GM18498 (cell line): Measurements from ENCODE around the gene GAK.

ENCODE experiments used
- ATAC-seq: cut with Tn5 transposase; IDR thresholded peaks from one replicate; pipeline ENCODE4 v1.9.1; 2021; ENCODE audit warnings: mild to moderate bottlenecking, moderate library complexity; ENCODE audit not compliant: unreplicated experiment

GAK gene

GRCh38 chr4:833156-833555 lies 99.0 kb downstream of the GAK start:
- ATAC-seq, result no peak

DNA sequence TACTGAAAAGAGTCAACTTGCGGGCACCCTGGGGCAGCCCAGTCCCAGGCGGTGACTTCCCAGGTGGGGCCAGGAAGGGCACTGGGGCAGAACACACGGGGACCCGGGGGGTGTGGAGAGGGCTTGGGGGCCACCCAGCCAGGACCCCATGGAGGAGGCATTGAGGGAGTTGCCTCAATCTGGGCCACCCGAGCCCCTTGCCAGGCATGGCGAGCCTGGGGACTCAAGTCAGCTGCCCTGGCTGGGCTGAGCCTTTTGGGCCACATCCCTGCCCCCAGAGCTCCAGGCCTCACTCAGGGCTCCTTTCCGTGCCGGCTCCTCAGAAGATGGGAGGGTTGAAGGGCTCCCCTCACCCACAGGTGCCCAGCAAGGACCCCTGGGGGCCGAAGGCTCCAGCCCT lies 99.6 kb downstream of the GAK start:
- no peak for ATAC-seq

- ATAC-seq, result no peak
These were observed 100.0 kb downstream of the GAK start for GRCh38 chr4:832108-832507.

DNA sequence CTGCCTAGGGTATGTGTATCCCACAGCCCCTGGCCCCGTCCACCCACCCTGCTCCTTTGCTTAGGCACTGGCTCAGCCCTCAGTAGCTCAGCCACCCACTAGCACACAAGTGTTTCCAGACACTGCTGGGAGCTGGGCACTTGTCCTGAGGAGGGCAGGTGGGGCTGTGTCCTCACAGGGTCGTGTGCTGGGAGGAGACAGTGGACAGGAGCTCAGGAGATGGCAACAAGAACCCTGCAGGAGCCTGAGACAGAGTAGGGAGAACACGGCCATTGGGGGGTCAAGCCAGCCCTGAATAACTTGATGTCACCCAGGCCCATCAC lies 100.7 kb downstream of the GAK start:
- no peak for ATAC-seq

- ATAC-seq, result no peak
These were observed 101.3 kb downstream of the GAK start for GRCh38 chr4:830601-831482.

GRCh38 chr4:829761-830600 lies 102.1 kb downstream of the GAK start:
- ATAC-seq, result no peak

GRCh38 chr4:829291-829690 lies 102.8 kb downstream of the GAK start:
- ATAC-seq, result no peak

DNA sequence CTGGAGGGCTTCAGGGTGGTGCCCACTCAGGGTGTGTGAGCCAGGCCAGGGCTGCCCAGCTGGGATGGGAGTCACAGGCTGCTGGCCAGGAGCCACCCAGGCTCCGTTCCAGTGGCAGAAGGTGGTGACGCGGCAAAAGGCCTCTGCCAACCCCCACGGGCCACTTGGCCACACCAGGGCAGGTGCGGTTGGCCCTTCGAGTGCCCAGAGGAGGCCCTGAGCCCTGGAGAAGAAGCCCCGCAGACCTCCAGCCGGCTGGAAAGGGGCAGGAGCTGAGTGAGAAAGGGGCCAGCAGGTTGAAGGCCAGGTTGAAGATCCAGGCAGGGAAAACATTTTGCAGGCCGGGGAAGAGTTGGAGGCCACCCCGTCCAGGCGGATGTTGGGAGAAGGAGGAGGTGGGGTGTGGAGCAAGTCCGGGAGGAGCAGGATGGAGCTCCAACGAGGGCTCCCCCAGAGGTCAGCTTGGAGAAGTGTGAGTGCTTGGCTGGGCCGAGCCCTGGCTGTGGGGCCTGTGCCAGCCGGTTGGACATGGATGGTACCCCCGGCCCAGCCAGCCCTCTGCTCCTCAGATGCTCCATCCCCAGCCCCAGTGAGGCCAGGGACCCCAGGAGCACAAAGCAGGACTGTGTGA lies 103.4 kb downstream of the GAK start:
- no peak for ATAC-seq

DNA sequence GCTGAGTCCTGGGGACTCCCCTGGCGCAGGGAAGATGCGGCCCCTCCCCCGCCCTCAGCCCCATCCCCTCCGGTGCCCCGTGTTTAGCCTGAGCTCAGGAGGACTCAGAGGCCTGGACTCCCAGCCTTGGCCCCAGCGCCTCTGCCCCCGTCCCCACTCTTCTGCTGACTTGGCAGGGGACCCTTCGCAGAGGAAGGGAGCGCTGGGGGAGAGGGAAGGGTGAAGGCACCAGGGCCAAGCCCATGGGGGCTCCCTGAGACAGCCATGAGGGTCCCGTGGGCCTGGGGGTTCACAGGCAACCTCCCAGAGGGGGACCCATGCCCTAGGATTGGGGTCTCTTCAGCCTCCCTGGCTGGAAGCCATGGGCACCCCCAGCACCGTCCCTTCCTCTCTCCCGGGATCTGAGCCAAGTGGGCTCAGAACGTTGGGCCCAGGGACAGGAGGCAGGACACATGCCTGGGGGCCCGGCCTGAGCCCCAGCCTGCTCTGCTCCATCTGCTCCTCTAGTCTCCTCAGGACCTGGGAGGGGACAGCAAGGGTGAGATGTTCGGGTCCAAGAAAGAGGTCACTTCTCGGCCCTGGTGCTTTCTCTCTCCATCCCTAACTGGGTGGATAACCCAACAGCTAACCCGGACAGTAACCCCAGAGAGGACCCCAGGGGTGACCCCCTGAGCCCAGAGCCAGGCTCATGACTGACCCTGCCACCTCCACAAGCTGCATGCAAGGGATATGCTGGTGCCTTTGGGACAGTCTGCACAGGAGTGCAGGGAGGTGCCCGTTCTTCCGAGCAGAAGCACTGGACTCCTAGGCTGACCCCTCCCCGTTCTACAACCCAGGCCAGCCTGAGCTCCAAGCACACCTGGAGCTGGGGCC lies 104.7 kb downstream of the GAK start:
- ATAC-seq, result no peak

DNA sequence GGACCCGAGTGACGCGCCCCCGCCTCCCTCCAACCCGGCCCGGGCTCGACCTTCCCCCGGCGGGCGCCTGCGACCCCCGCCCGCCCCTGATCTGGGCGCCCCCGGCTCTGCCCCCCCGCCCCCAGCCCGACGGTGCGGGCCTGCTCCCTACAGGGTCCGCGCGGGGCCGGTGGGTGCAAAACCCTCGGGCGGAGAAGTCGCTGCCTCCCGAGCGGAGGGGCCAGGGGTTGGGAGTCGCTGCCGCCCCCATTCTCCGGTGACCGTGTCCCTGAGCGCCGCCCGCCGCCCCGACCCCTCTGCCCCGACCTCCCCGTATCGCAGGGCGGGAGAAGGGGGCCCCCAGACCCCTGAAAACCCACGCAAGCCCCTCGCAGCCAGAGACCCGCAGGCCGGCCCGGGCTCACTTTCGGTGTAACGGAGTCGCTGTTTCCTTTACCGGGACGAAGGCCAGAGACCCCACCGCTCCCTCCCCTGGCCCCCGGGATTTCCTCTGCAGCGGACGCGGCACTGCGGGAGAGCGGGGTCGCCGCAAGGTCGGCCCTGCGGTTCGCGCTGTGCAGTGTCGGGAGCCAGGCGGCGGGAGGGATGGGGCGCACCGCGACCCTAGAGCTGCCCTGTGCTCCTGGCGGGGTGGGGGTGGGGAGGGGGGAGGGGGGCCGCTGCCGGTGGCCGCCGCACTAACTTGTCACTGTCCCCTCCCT lies 105.5 kb downstream of the GAK start:
- no peak for ATAC-seq

DNA sequence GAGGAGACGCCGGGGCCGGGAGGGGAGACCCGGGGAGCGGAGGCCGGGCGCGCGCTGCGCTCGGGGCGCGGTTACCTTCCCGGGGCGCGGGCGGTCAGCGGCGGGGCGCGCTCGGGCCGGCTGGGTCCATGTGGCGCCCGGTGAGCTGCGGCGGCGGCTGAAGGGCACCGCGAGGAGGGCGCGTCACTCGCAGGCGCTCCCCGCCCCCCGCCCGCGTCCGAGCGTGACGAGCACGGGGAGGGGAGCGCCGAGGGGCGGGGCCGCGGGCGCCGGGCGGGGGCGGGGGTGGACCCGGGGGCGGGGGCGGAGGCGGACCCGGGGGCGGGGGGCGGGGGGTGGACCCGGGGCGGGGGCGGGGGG lies 106.2 kb downstream of the GAK start, which contains the start of gene CPLX1:
Gene CPLX1 (minus strand): TSS at position 159 of the 360 bp plus-strand sequence. CDS start 1,607 bp downstream, outside the sequence.
- ATAC-seq, result no peak

DNA sequence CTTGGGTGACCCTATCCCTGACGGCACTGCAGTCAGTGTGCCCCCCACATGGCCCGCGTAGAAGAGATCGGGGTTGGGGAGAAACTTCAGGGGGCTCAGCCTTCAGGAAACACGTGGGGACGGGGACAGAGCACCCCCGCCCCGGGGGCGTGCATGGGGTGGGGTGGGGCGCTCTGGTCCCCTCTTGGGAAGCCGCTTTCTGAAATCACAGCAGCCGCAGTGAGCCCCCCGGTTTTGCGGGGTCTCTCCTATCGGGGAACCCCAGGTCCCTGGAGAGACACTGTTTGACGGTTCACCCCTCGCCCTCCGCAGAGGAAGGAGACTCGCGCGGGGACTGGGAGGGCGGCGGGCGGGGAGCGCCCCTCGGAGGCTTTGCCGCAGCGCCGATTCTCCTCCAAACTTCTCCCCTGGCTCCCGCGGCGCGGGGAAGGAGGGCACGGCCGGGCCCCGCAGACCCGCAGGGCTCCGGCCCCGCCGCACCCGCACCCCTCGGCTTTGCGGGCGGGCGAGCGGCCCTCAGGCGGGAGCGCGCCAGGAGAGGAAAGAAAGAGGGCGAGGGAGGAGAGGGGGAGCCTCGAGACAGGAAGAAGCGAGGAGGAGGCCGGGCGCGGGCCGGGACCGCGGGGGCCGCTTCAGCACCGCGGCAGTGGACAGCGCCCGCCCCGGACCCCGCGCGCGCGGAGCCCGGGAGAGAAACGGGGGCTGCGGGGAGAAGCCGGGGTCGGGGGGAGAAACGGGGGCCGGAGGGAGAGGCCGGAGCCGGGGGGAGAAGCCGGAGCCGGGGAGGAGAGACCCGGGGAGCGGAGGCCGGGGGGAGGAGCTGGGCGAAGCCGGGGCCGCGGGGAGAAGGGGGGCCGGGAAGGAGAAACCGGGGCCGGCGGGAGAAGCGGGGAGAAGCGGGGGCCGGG lies 106.8 kb downstream of the GAK start:
- no peak for ATAC-seq

DNA sequence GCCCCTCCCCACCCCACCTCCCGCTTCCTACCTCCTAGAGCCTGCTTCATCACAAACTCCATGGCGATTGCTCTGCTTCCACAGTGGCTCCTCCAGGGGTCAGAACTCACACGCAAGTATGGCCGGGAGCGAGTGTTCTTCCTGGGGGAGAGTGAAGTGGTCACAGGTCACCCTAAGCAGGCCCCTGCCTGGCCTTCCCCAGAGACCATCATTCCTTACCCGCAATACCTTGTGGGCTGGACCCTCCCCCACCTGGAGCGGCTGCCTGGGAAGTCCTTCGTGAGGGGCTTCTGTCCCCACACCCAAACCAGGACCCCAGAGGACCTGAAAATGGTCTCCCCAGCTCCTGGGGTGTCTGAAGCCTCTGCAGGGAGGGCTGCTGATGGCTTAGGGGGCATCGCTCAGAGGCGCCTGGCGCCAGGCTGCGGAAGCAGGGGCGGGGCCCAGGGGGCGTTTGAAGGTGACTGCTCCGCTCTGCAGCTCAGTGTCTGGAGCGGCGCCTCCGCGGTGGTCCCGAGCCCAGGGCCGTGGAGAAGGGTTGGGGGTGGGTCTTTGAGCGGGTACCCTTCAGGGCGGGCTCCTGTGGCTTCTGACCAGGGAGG lies 107.6 kb downstream of the GAK start:
- no peak for ATAC-seq

DNA sequence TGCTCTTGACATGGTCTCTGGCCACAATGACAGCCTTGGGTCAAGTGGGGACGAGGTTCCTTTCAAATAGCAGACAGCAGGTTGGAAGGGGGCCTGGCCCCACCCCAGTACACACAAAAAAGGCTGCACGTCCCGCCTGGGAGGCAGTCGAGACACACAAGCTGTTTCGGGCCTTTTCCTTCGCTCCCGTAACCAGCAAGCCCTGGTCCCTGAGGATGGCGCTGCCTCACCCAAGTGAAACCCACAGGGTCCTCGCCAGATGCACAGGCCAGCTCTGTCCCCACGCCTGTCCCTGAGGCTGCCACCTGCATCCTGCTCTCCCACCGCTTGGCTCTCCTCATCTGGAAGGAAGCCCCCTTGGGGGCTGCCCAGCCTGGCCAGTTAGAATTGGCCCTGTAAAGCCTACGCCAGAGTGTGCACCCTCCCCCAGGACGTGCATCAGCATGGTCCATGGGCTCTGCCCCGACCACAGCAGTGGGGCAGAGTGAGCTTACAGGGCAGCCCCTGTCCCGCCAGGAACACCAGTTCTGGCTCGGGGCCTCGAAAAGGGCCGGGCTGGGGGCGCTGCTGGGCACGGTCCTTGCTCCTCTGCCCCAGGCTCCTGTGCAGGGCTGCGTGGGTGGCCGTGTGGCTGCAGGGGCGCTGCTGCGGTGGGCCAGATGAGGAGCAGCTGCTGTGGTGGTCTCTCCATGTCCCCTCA lies 108.2 kb downstream of the GAK start:
- no peak for ATAC-seq

- ATAC-seq, result no peak
These were observed 108.8 kb downstream of the GAK start for GRCh38 chr4:823176-823760.

DNA sequence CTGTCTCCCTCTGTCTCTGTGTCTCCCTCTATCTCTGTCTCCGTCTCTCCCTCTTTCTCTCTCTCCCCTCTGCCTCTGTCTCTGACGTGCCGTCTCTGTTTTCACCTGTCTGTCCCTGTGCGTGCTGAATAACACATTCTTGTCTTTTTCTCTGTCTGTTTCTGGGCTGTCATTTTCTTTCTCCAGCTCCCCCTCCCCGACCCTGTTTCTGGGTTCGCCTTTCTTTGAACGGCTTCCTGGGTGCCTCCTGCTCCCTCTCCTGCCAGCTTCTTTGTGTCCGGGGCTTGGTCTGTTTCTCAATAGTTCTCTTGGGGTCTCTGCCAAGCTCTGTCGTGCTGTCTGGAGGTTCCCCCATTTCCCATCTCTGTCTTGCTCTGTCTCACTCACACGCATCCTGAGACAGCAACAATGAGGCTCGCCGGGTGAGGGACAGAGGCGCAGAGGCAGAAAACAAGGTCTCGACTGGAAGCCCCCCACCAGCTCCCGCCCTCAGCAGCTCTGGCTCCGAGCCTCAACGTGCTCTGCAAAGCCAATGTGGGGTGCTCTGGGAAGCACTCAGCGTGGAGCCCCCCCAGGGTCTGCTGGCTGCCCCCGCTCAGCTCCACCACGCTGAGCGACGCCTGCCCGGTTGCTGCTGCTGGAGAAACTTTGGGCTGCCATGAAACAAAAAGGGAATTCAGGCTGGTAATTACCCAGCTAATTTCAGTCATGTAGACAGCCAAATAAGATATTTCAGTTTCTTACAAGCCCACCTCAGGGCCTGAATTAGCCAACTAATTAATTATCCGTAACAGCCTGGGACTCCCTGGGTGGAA lies 109.5 kb downstream of the GAK start:
- ATAC-seq, result no peak

GRCh38 chr4:821631-822030 lies 110.5 kb downstream of the GAK start:
- ATAC-seq, result no peak
